Activated CD4-positive, CD25-positive, alpha-beta regulatory T cell treated with anti-CD3 and anti-CD28 coated beads, Interleukin-2, amount 50 U/mL, for 16 hours (primary cell): ENCODE results near the gene NCAM2.
"Not testable (repeated sequence)": the region's sequence is repeated elsewhere in the genome, so short reads cannot be mapped to it uniquely, and the experiment has no call there.

Experiments
- DNase-seq: peaks from one replicate; pipeline ENCODE4 v3.0.0-alpha.2; 2020; ENCODE audit warnings: low read depth, low spot score

NCAM2 gene

GRCh38 chr21:21102896-21103295 lies 104.7 kb downstream of the NCAM2 start:
- no peak for DNase-seq

- DNase-seq = no peak
Measured at GRCh38 chr21:21103692-21104091, 105.5 kb downstream of the NCAM2 start.

- DNase-seq = no peak
Measured at GRCh38 chr21:21109736-21110135, 111.5 kb downstream of the NCAM2 start.

GRCh38 chr21:21111309-21111920 lies 113.2 kb downstream of the NCAM2 start:
- DNase-seq = no peak

- DNase-seq = no peak
Measured at GRCh38 chr21:21114461-21114860, 116.3 kb downstream of the NCAM2 start.

- no peak for DNase-seq
Measured at GRCh38 chr21:21119091-21119490, 120.9 kb downstream of the NCAM2 start.

GRCh38 chr21:21122680-21123079 lies 124.5 kb downstream of the NCAM2 start:
- no peak for DNase-seq

- no peak for DNase-seq
Measured at GRCh38 chr21:21132390-21132789, 134.2 kb downstream of the NCAM2 start.

GRCh38 chr21:21137986-21138385 lies 139.8 kb downstream of the NCAM2 start:
- DNase-seq = no peak

GRCh38 chr21:21146587-21147373 lies 148.6 kb downstream of the NCAM2 start:
- DNase-seq = no peak

GRCh38 chr21:21147374-21147745 lies 149.2 kb downstream of the NCAM2 start:
- no peak for DNase-seq

- no peak for DNase-seq
Measured at GRCh38 chr21:21148009-21148408, 149.8 kb downstream of the NCAM2 start.

- no peak for DNase-seq
Measured at GRCh38 chr21:21148514-21148913, 150.3 kb downstream of the NCAM2 start.

- DNase-seq = not testable (repeated sequence)
Measured at GRCh38 chr21:21149445-21149844, 151.2 kb downstream of the NCAM2 start.

GRCh38 chr21:21151231-21151630 lies 153.0 kb downstream of the NCAM2 start:
- no peak for DNase-seq

GRCh38 chr21:21156397-21156796 lies 158.2 kb downstream of the NCAM2 start:
- no peak for DNase-seq

GRCh38 chr21:21156957-21157356 lies 158.7 kb downstream of the NCAM2 start:
- DNase-seq = no peak

- DNase-seq = no peak
Measured at GRCh38 chr21:21158376-21158918, 160.2 kb downstream of the NCAM2 start.

- DNase-seq = no peak
Measured at GRCh38 chr21:21159253-21159899, 161.2 kb downstream of the NCAM2 start.

GRCh38 chr21:21162786-21163185 lies 164.6 kb downstream of the NCAM2 start:
- no peak for DNase-seq

- DNase-seq = no peak
Measured at GRCh38 chr21:21163904-21164303, 165.7 kb downstream of the NCAM2 start.

GRCh38 chr21:21165063-21165645 lies 166.9 kb downstream of the NCAM2 start:
- no peak for DNase-seq
